ENCODE results near the gene SRSF9. TPM values are rescaled to one million over a fixed set of nuclear protein-coding genes. Genes with fewer than 3 reads are reported as not detected.
"Not testable (repeated sequence)": the region's sequence is repeated elsewhere in the genome, so short reads cannot be mapped to it uniquely, and the experiment has no call there.

Gene SRSF9
- polyA plus RNA-seq, 3 donors = 226 to 241 (median 238) TPM

GRCh38 chr12:120468821-120469449 lies 613 bp downstream of the SRSF9 start:
- peak in 5 of 11 donors; percentile 25 to 51 (median 40) for DNase-seq (ENCODE audit: extremely low read depth in 1 of 11, low read depth in 9 of 11, low spot score in 4 of 11)

- peak in 5 of 11 donors; percentile 30 to 49 (median 38) for DNase-seq (ENCODE audit: extremely low read depth in 1 of 11, low read depth in 9 of 11, low spot score in 4 of 11)
Observed at GRCh38 chr12:120468325-120468820, 1.2 kb downstream of the SRSF9 start.

DNA sequence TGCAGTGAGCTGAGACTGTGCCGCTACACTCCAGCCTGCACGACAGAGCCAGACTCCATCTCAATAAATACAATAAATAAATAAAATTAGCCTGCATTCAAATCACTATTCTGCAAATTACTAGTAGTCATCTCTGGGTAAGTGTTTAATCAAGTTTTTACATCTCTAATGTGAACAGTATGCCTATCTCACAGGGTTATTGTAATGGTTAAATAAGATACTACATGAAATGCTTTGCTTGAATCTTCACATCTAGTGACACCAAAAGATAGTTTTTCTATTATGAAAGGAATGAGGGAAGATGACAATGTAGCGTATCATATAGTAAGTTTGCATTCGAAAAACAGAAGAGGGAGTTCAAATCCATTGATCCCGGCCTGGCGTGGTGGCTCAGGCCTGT lies 2.1 kb downstream of the SRSF9 start:
- no peak for DNase-seq (ENCODE audit: extremely low read depth in 1 of 11, low read depth in 9 of 11, low spot score in 4 of 11)

DNA sequence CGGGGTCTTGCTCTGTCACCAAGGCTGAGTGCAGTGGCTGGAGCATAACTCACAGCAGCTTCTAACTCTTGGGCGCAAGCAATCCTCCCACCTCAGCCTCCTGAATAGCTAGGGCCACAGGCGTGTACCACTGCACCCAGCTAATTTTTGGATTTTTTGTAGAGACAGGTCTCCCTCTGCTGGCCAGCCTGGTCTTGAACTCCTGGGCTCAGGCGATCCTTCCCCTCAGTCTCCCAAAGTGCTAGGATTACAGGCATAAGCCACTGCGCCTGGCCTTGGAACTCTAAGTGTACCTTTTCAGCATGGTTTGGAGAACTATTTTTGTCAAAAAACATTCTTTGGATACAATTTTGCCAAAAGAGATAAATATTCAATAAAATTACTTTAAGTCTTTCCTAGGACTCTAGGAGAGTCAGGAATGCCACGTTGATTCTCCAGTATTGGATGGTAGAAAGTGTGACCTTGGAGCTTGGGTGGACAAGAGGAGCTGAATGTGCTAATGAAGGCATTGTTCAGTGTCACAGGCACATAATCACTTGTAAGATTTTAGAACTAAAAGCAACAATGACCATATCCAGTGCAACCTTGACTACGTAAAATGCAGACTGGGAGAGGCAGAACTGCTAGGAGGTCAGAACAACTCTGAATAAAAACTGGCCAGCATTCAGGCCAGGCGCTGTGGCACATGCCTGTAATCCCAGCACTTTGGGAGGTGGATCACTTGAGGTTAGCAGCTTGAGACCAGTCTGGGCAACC lies 2.8 kb downstream of the SRSF9 start:
- DNase-seq (ENCODE audit: extremely low read depth in 1 of 11, low read depth in 9 of 11, low spot score in 4 of 11) = peak in 1 of 11 donors; percentile 31

GRCh38 chr12:120465756-120466155 lies 3.8 kb downstream of the SRSF9 start:
- no peak for DNase-seq (ENCODE audit: extremely low read depth in 1 of 11, low read depth in 9 of 11, low spot score in 4 of 11)

GRCh38 chr12:120463712-120464111 lies 5.8 kb downstream of the SRSF9 start:
- no peak for DNase-seq (ENCODE audit: extremely low read depth in 1 of 11, low read depth in 9 of 11, low spot score in 4 of 11)

GRCh38 chr12:120462099-120462640 lies 7.4 kb downstream of the SRSF9 start:
- no peak for DNase-seq (ENCODE audit: extremely low read depth in 1 of 11, low read depth in 9 of 11, low spot score in 4 of 11)

DNA sequence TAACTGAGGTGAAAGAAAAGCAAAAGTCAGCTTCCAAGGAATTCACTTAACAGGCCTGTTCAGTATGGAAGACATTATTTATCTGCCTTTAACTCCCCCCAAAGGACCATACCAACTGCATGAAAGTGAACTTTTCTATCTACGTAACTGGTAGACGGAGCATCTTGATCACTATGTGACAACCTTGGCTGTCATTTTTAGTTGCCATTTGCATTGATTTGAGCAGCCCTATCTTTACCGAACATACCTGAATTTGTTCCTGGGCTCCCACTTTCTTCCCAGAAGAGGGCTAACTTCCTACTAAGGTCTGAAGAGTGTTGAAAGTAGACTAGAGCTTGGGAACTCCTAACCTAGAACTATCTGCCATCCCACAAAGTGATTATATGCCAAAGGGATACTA lies 9.4 kb downstream of the SRSF9 start:
- no peak for DNase-seq (ENCODE audit: extremely low read depth in 1 of 11, low read depth in 9 of 11, low spot score in 4 of 11)

GRCh38 chr12:120457133-120457532 lies 12.4 kb downstream of the SRSF9 start:
- no peak for DNase-seq (ENCODE audit: extremely low read depth in 1 of 11, low read depth in 9 of 11, low spot score in 4 of 11)

- no peak for DNase-seq (ENCODE audit: extremely low read depth in 1 of 11, low read depth in 9 of 11, low spot score in 4 of 11)
Observed at GRCh38 chr12:120455302-120455701, 14.2 kb downstream of the SRSF9 start.

DNA sequence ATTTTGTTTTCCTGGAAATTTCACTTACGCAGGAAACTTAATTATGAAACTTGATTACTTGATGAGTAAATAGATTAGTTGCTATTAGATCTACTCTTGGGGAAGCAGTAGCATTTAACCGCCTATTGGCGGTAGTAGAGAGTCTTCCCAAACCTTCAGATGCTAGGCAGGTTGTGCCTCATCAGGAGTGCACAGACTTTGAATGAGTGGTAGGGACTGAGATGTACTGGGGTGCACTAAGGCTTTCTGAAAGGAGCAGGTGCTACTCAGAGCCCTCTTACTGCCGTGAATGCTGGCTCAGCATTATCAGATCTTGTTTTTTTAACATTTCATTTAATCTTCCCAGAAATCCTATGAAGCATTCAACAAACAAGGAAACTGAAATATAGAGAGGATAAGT lies 15.6 kb downstream of the SRSF9 start:
- no peak for DNase-seq (ENCODE audit: extremely low read depth in 1 of 11, low read depth in 9 of 11, low spot score in 4 of 11)

DNA sequence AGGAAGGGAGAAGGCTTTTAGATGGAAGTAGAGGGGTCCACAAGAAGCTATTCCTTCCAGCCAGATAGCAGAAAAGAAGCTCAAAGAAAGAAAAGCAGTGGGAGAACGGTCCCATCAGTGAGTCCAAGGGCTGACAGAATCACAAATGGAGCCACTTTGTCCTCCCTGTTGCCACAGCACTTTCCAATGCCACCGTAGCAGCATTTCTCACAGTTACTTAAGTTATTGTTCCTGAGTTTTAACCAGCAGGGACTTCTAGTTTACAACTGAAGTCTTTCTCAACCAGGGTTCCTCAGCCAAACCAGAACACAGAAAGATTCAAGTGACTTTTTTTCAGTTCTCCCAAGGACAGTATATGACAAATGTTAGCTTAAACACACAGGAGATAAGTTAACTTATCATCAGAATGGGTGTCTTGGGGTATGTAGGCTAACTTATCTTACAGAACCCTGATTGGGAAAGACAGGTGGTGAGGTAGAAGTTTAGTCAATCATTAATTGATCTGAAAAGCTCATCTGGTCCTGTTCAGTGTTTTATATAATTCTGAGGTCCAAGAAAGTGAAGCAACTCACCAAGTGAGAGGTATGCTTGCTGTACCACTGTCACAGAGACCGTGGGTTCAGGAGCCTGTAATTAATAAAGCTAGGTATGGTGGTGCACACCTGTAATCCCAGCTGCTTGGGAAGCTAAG lies 16.3 kb downstream of the SRSF9 start:
- no peak for DNase-seq (ENCODE audit: extremely low read depth in 1 of 11, low read depth in 9 of 11, low spot score in 4 of 11)

GRCh38 chr12:120452524-120452923 lies 17.0 kb downstream of the SRSF9 start:
- DNase-seq (ENCODE audit: extremely low read depth in 1 of 11, low read depth in 9 of 11, low spot score in 4 of 11) = not testable (repeated sequence)

GRCh38 chr12:120447992-120448391 lies 21.6 kb downstream of the SRSF9 start:
- DNase-seq (ENCODE audit: extremely low read depth in 1 of 11, low read depth in 9 of 11, low spot score in 4 of 11) = no peak

DNA sequence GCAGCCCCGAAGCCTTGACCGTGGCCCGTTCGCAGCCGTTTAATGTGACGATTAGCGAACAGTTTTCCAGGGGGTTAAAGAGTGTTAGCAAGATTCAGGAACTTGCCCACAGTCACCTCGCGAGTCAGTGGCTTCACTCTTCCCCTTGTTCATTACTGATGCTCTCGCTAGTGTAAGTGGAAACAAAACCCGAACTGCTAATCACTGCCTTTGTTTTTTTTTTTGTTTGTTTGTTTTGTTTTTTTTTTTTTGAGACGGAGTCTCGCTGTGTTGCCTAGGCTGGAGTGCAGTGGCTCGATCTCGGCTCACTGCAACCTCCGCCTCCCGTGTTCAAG lies 22.7 kb downstream of the SRSF9 start:
- not testable (repeated sequence) for DNase-seq (ENCODE audit: extremely low read depth in 1 of 11, low read depth in 9 of 11, low spot score in 4 of 11)

- DNase-seq (ENCODE audit: extremely low read depth in 1 of 11, low read depth in 9 of 11, low spot score in 4 of 11) = peak in 9 of 11 donors; percentile 78 to 90 (median 86)
Observed at GRCh38 chr12:120445911-120446843, 23.4 kb downstream of the SRSF9 start, which contains the start of the genes GATC and TRIAP1. Gene GATC, plus strand, starts transcription at chr12:120446444. Its CDS starts 37 bp downstream, at chr12:120446481. Gene TRIAP1, minus strand, starts transcription at chr12:120446384. Its CDS starts 12 bp downstream, at chr12:120446372.

DNA sequence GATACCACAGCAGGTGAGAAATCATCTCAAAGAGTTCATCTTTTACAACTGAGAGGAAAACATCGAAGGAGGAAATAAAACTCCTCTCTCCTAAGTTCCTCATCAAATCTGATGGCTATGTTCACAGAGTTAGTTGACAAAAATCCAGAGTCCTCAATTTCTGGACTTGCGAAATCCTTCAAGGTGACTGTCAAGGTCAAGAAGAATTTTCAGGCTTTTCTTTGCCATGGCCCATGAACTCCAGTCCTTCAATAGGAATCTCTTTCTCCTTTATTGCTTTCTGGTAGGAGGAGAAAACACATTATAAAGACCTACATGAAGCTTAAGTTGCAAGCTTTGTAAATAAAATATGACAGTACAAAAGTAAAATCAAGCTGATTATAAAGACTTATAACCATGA lies 24.9 kb downstream of the SRSF9 start:
- DNase-seq (ENCODE audit: extremely low read depth in 1 of 11, low read depth in 9 of 11, low spot score in 4 of 11) = no peak

DNA sequence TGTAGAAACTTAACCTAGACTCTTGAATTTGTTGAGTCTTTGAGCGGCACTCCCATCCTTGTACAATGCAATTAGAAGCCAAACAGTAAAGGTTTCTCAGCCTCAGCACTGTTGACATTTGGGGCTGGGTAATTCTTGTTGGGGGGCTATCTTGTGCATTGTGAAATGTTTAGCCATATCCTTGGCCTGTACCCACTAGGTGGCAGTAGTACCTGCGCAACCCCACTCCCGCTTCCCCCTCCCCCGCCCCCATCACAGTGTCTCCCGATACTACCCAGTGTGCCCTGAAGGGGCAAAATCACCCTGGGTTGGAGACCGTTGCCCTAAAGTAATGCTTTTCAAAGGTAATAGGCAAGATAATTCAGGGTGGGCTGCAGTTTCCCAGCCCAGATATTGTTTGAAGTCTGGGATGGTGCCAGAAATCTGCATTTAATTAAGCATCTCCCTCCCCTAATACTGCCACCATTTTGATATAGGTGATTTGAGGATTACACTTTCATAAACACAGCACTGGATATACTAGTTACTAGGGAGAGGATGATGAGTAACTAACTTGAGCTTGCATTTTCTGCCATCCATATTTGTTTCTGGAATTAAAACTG lies 29.8 kb downstream of the SRSF9 start:
- DNase-seq (ENCODE audit: extremely low read depth in 1 of 11, low read depth in 9 of 11, low spot score in 4 of 11) = peak in 10 of 11 donors; percentile 26 to 54 (median 38)

All from renal cortex interstitium (tissue), 11 donors.